Activated CD4-positive, alpha-beta T cell treated with anti-CD3 and anti-CD28 coated beads, Interleukin-2, amount 10 ng/mL, durations not matched to agents 24 days and 14 days (primary cell): Measurements from ENCODE around the gene ZNF555. TPM values are rescaled to one million over a fixed set of nuclear protein-coding genes. Genes with fewer than 3 reads are reported as not detected.
"Not testable (repeated sequence)": the region's sequence is repeated elsewhere in the genome, so short reads cannot be mapped to it uniquely, and the experiment has no call there.

Source experiments
- DNase-seq: peaks from one replicate; pipeline ENCODE4 v3.0.0; 2022
- H3K27ac Mint-ChIP-seq: one replicate; pipeline ENCODE4 v1.8.0; 2022; ENCODE audit warnings: mild to moderate bottlenecking, mixed read lengths
- H3K27me3 Mint-ChIP-seq: one replicate; pipeline ENCODE4 v1.8.0; 2022; ENCODE audit warnings: mixed read lengths
- H3K36me3 Mint-ChIP-seq: one replicate; pipeline ENCODE4 v1.8.0; 2022; ENCODE audit warnings: low read depth, mild to moderate bottlenecking, mixed read lengths
- H3K4me1 Mint-ChIP-seq: one replicate; pipeline ENCODE4 v1.8.0; 2021; ENCODE audit warnings: mixed read lengths
- H3K4me3 Mint-ChIP-seq: one replicate; pipeline ENCODE4 v1.8.0; 2022; ENCODE audit warnings: mild to moderate bottlenecking, moderate library complexity, mixed read lengths
- H3K9me3 Mint-ChIP-seq: one replicate; pipeline ENCODE4 v1.8.0; 2021; ENCODE audit warnings: mixed read lengths
- intact Hi-C: fragments of 100-400 bp; cut with micrococcal nuclease; formaldehyde crosslinking; loops from one replicate; pipeline ENCODE4 v1.15.1; 2023
- total RNA-seq: library from RNA; stranded (reverse); gene quantifications from 2 replicates; pipeline ENCODE4 v1.2.3, GENCODE V29; 2022

ZNF555 gene
- total RNA-seq, 1 donor from 2014 or later, result 0.98 TPM

DNA sequence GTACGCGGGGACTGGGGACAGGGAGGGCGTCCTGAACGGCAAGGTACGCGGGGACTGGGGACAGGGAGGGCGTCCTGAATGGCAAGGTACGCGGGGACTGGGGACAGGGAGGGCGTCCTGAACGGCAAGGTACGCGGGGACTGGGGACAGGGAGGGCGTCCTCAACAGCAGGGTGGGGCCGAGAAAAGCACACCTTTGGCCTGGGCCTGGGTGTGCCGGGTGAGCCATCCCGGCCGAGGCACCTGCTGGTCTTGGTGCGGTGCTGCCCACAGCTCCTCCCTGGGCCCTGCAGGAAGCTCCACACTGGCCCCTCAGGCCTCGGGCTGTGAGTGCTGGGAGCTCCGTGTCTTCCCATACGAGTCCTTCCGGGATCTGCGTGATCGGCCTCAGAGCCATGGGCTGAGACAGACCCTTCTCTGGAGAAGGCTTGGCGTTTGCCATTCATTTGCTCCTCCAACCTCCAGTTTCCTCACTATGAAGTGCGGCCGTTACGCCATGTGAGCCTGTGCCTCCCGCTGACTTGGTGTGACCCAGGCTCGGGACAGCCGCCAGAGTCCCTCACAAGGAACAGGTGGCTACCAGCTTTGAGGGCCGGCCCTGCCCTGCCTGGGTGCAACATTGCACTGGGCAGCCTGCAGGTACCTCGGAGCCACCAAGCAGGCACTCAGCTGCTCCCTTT lies 29.4 kb upstream of the ZNF555 start:
- Mint-ChIP-seq H3K9me3 (no peaks in the 10 kb centered on the region), H3K27me3 (no peaks in the 10 kb centered on the region), H3K36me3 (peaks cover 19% of the 10 kb centered on the region), H3K27ac (no peak overlapping the region), H3K4me3 (no peak overlapping the region), H3K4me1 (no peaks in the 10 kb centered on the region)
- intact Hi-C loops, result no loop called here
- no peak for DNase-seq

DNA sequence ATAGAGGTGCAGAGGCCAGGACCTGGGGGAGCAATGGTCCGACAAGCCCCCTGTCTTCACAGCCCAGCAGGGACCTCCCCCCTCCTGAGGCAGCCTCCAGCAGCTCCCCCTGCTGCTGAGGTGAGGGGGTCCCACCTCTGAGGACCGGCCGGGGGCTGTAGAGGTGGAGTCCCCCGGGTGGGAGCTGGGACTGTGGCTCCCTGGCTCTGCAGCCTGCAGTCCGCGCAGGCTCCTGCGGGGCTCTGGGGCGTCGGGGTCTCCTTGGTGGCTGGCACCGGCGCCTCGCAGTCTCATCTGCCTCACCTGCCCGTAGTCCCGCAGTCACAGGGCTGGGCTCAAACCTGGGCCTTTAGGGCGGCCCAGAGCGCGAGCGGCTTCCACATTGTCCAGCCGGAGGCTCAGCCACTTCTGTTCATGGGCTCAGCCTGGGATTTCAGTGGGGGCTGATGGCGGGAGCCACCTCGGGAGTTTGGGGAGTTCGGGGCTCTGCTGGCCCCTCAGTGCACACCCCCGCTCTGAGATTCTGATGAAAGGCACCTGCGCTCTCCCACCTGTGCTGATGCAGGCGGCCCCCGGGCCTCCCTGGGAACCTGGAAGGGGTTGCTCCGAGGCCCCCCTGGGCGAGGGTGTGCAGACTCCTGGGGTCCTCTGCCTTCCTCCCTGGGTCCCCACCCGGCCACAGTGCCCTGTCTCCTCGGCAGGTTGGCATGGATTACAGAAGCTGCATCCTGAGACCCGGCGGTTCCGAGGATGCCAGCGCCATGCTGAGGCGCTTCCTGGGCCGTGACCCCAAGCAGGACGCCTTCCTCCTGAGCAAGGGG lies 28.7 kb upstream of the ZNF555 start:
- Mint-ChIP-seq H3K4me1 (peaks cover 2% of the 10 kb centered on the region), H3K27ac (no peak overlapping the region), H3K9me3 (no peaks in the 10 kb centered on the region), H3K27me3 (no peaks in the 10 kb centered on the region), H3K4me3 (no peak overlapping the region), H3K36me3 (peaks cover 19% of the 10 kb centered on the region)
- DNase-seq, result no peak
- intact Hi-C loops, result no loop called here

DNA sequence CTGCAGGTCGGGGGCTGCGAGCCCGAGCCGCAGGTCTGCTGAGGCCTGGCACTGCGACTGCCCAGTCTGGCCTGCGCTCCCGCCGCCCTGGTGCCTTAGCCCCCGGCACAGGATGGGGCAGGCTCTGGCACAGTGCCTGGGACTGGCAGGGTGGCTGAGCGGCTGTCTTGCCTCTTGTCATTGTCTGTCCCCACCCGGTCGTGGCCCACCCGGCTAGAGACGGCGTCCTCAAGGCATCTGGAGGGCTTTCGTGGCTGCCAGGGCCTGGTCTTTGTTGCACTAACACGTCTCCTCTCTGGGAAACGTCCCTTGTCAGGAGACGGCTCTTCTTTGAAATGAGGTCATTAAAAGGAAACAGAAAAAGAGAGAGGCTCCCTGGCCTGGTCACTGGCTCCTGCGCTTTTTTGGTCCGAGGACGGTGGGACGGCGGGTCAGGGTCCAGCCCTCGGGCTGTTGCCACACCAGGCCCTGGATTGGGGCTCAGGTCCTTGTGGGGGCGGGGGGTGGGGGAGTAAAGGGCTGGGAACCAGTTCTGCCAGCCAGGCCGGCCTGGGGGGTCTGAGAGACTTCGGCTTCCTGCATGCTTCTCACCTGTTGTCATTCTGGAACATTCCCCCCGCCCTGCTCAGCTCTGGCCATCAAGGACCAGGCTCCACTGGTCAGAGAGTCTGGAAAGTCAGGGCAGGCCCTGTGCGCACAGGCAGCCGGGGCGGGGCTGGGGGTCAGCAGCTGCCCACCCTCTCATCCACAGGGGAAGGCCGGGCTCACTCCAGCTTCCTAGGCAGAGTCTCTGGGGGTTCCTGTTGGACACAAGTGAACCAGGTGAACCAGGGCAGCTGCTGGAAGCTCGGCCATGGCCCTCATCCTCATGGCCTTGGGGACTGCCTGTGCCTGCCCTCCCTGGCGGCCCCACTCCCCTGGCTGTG lies 27.8 kb upstream of the ZNF555 start:
- no peaks in the 10 kb centered on the region for H3K9me3 Mint-ChIP-seq
- H3K4me1 Mint-ChIP-seq, result peaks cover 2% of the 10 kb centered on the region
- no peak overlapping the region for H3K27ac Mint-ChIP-seq
- H3K4me3 Mint-ChIP-seq, result no peak overlapping the region
- H3K36me3 Mint-ChIP-seq, result peaks cover 18% of the 10 kb centered on the region
- DNase-seq, result no peak
- H3K27me3 Mint-ChIP-seq, result no peaks in the 10 kb centered on the region
- intact Hi-C loops, result no loop called here

GRCh38 chr19:2814426-2814825 lies 26.8 kb upstream of the ZNF555 start:
- no peaks in the 10 kb centered on the region for H3K9me3 Mint-ChIP-seq
- no peak for DNase-seq
- peaks cover 2% of the 10 kb centered on the region for H3K4me1 Mint-ChIP-seq
- no peak overlapping the region for H3K4me3 Mint-ChIP-seq
- no peaks in the 10 kb centered on the region for H3K27me3 Mint-ChIP-seq
- intact Hi-C loops, result no loop called here
- H3K36me3 Mint-ChIP-seq, result peaks cover 9% of the 10 kb centered on the region
- no peak overlapping the region for H3K27ac Mint-ChIP-seq

- Mint-ChIP-seq H3K4me3 (no peak overlapping the region), H3K27me3 (no peaks in the 10 kb centered on the region), H3K9me3 (no peaks in the 10 kb centered on the region), H3K27ac (no peak overlapping the region), H3K36me3 (peaks cover 4% of the 10 kb centered on the region), H3K4me1 (peaks cover 2% of the 10 kb centered on the region)
- no peak for DNase-seq
- intact Hi-C loops, result no loop called here
Measured at GRCh38 chr19:2815191-2815614, 26.1 kb upstream of the ZNF555 start.

DNA sequence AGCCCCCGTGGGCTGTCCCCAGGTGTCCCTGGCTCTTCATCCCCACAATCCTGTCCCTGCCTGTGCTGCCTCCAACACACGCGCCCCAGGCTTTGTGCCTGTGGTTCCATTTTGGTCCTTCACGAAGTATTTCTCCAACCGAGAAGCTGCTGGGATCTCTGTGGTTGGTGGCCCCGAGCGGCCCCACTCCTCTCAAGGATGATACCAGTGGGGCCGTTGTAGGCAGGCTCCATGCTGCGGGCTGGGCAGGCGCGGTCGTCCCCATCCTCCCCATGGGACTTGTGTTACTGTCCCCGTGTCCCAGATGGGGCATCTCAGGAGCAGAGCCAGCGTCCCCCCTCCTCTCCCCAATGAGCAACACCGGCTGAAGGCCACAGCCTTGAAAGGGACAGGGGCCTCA lies 25.4 kb upstream of the ZNF555 start:
- DNase-seq, result no peak
- H3K4me3 Mint-ChIP-seq, result no peak overlapping the region
- peaks cover 3% of the 10 kb centered on the region for H3K4me1 Mint-ChIP-seq
- H3K27ac Mint-ChIP-seq, result no peak overlapping the region
- intact Hi-C loops, result no loop called here
- no peaks in the 10 kb centered on the region for H3K9me3 Mint-ChIP-seq
- no peaks in the 10 kb centered on the region for H3K27me3 Mint-ChIP-seq
- H3K36me3 Mint-ChIP-seq, result peaks cover 4% of the 10 kb centered on the region

- intact Hi-C loops, result no loop called here
- peaks cover 3% of the 10 kb centered on the region for H3K4me1 Mint-ChIP-seq
- no peak overlapping the region for H3K27ac Mint-ChIP-seq
- no peaks in the 10 kb centered on the region for H3K9me3 Mint-ChIP-seq
- no peak for DNase-seq
- H3K36me3 Mint-ChIP-seq, result peaks cover 4% of the 10 kb centered on the region
- no peaks in the 10 kb centered on the region for H3K27me3 Mint-ChIP-seq
- no peak overlapping the region for H3K4me3 Mint-ChIP-seq
Measured at GRCh38 chr19:2816641-2817040, 24.6 kb upstream of the ZNF555 start.

DNA sequence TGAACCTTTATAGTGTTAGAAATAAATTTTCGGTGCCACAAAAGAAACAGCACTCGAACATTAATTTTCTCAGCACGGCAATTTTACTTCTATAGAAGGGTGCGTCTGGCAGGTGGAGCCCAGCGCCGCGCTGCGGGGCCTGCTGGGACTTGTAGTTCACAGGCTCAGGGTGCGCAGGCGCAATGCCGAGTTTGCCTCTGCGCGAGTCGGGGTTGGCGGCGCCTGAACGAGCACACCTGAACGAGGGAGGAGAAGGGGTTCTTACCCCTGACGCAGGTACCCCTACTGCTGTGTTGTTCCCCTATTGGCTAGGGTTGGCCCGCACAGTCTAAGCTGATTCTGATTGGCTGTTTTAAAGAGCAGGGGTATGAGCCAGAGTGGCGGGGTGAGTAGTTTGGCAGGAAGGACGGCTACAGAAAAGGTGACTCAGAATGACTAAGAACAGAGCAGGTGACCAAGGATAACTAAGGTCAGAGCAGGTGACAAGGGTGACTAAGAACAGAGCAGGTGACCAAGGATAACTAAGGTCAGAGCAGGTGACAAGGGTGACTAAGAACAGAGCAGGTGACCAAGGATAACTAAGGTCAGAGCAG lies 23.9 kb upstream of the ZNF555 start:
- H3K27ac Mint-ChIP-seq, result peak overlapping the region; percentile 41
- DNase-seq, H3K9me3 Mint-ChIP-seq, H3K36me3 Mint-ChIP-seq, intact Hi-C loops, H3K27me3 Mint-ChIP-seq, H3K4me3 Mint-ChIP-seq, H3K4me1 Mint-ChIP-seq: not testable (repeated sequence)

DNA sequence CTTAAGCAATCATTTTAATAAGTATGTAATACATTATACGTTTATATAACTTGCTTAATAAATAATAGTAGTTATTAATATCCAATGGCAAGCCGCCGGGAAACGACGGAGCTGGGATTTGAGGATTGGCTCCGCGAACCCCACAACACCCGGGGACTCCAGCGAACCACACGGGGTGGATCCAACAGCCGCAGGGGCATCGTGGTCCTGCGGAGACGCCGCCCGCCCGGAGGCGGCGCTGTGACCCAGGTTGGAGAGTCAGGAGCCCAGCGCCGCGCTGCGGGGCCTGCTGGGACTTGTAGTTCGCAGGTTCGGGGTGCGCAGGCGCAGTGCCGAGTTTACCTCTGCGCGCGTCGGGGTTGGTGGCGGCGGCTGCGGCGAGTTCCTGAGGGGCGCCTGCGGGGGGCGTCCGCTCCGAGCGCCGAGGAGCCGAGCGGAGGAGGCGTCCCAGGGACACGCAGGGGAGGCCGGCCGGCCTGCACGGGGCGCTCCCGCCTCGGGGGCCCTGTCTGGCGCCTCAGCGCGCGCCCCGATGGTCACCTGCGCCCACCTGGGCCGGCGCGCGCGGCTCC lies 21.6 kb upstream of the ZNF555 start, which contains the start of gene ZNF554:
Gene ZNF554 (plus strand): TSS at position 329 of the 572 bp plus-strand sequence. CDS start 204 bp downstream, at position 533.
- intact Hi-C loops, result loop anchor here (1.0 kb wide), 1 partner anchor 34 kb away; the partner anchor contains the start of gene THOP1
- Mint-ChIP-seq H3K4me3 (peak within 1 kb of the TSS; percentile 85), H3K27me3 (no peaks in the 10 kb centered on the region), H3K9me3 (no peaks in the 10 kb centered on the region), H3K4me1 (peaks cover 3% of the 10 kb centered on the region), H3K27ac (peak within 1 kb of the TSS; percentile 41), H3K36me3 (peaks cover 5% of the 10 kb centered on the region)
- peak; percentile 99 for DNase-seq

DNA sequence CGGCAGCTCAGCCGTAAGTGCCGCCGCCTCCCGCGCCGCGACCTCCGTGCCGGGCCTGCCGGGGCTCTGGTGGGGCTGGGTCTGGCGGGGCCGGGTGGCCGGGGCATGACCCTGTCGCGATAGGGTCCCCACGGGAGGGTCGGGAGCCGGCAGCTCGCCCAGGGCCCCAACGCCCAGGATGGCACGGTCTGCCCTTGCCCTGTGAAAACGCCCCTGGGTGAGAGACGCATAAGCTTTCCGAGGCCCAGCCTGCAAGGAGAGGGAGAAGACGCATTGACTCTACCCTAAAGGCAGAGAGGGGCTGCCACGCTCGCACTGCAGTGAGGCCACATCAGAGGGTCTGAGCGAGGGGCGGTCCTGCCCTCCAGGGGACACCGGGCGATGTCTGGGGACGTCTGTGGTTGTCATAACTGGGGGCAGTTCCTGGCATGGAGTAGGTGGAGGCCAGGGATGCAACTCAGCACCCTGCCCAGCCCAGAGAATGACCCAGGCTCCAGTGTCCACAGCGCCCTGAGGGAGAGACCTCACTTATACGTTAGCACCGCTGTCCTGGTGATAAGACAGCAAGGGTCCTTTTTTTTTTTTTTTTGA lies 21.1 kb upstream of the ZNF555 start:
- no peak overlapping the region for H3K27ac Mint-ChIP-seq
- H3K4me1 Mint-ChIP-seq, result peaks cover 3% of the 10 kb centered on the region
- no peaks in the 10 kb centered on the region for H3K9me3 Mint-ChIP-seq
- DNase-seq, result peak; percentile 70
- intact Hi-C loops, result no loop called here
- no peaks in the 10 kb centered on the region for H3K27me3 Mint-ChIP-seq
- peaks cover 6% of the 10 kb centered on the region for H3K36me3 Mint-ChIP-seq
- peak overlapping the region; percentile 85 for H3K4me3 Mint-ChIP-seq

DNA sequence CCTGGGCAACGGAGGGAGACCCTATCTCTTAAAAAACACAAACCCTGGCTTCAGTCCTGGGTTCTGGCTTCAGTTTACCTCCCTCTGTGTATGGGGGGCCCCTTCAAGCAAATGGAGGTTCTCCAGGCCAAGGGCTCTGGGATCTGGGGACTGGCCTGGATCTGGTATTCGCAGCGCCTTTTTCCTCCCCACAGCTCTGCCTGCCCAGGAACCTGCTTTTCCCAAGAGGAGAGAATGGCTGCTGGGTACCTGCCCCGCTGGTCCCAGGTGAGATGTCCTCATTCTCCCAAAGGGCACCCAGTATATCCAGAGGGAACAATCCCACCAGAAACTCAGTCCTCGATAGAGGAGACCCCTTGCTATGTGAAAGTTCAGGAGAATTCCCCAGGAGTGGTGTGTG lies 18.4 kb upstream of the ZNF555 start:
- Mint-ChIP-seq H3K36me3 (peaks cover 22% of the 10 kb centered on the region), H3K4me1 (peaks cover 2% of the 10 kb centered on the region), H3K9me3 (peaks cover 8% of the 10 kb centered on the region), H3K27ac (no peak overlapping the region), H3K27me3 (no peaks in the 10 kb centered on the region), H3K4me3 (no peak overlapping the region)
- intact Hi-C loops, result no loop called here
- no peak for DNase-seq

GRCh38 chr19:2823646-2824045 lies 17.6 kb upstream of the ZNF555 start:
- intact Hi-C loops, result no loop called here
- Mint-ChIP-seq H3K27me3 (no peaks in the 10 kb centered on the region), H3K9me3 (peaks cover 15% of the 10 kb centered on the region), H3K4me3 (no peak overlapping the region), H3K27ac (no peak overlapping the region), H3K36me3 (peaks cover 29% of the 10 kb centered on the region), H3K4me1 (peaks cover 2% of the 10 kb centered on the region)
- no peak for DNase-seq

GRCh38 chr19:2824129-2824528 lies 17.1 kb upstream of the ZNF555 start:
- Mint-ChIP-seq H3K4me1 (peaks cover 2% of the 10 kb centered on the region), H3K36me3 (peaks cover 31% of the 10 kb centered on the region), H3K4me3 (no peak overlapping the region), H3K9me3 (peaks cover 16% of the 10 kb centered on the region), H3K27ac (no peak overlapping the region), H3K27me3 (no peaks in the 10 kb centered on the region)
- no peak for DNase-seq
- intact Hi-C loops, result no loop called here
